ENCODE measurements around the gene KLHL35.

GRCh38 chr11:75454987-75455386 is 22.0 kb upstream of the KLHL35 start:
- TF ChIP-seq CTCF (IDR thresholded peaks at IDR 0.05) (no peak), POLR2AphosphoS5 (IDR thresholded peaks at IDR 0.05) (no peak)
